Measurements from ENCODE around the gene HOXB7. TPM values are rescaled to one million over a fixed set of nuclear protein-coding genes. Genes with fewer than 3 reads are reported as not detected.

HOXB7 gene
- polyA plus RNA-seq, 3 donors = not detected

GRCh38 chr17:48642843-48643696 is 32.3 kb upstream of the HOXB7 start:
- Mint-ChIP-seq H3K27me3 (ENCODE audit: low read depth in 3 of 3) (peaks cover 92 to 99% (median 95%) of the 10 kb centered on the region in 3 donors), H3K4me3 (peak overlapping the region in 1 of 2 donors; percentile 76), H3K36me3 (peaks cover 0 to 4% of the 10 kb centered on the region in 2 donors), H3K4me1 (peaks cover 17% of the 10 kb centered on the region), H3K27ac (no peak overlapping the region), H3K9me3 (peaks cover 0 to 30% (median 3%) of the 10 kb centered on the region in 7 donors)
- Histone ChIP-seq H3K36me3 (replicated peaks in 1 of 2; ENCODE audit: control insufficient read depth in 1 of 2, insufficient read depth in 2 of 2, low read length in 2 of 2) (no peaks in the 10 kb centered on the region), H3K79me2 (ENCODE audit: insufficient read depth, low read length) (no peaks in the 10 kb centered on the region), H3K9ac (ENCODE audit: insufficient read depth, low read length, poor library complexity, severe bottlenecking) (no peak overlapping the region), H2AFZ (ENCODE audit: insufficient read depth, low read depth, low read length, poor library complexity, severe bottlenecking) (no peak overlapping the region), H3K4me1 (ENCODE audit: control insufficient read depth in 1 of 2, insufficient read depth in 2 of 2, low read length in 2 of 2) (peaks cover 7 to 18% of the 10 kb centered on the region in 2 donors), H3K9me3 (replicated peaks in 1 of 2; ENCODE audit: control insufficient read depth in 1 of 2, insufficient read depth in 1 of 2, low read length in 2 of 2) (peaks cover 0 to 25% of the 10 kb centered on the region in 2 donors), H3K27ac (ENCODE audit: low read depth in 1 of 2, low read length in 2 of 2) (no peak overlapping the region), H3K27me3 (ENCODE audit: control insufficient read depth in 2 of 2, insufficient read depth in 2 of 2, low read length in 2 of 2) (peaks cover 90 to 100% of the 10 kb centered on the region in 2 donors), H4K20me1 (ENCODE audit: insufficient read depth, low read length) (no peaks in the 10 kb centered on the region), H3K4me2 (replicated peaks; ENCODE audit: extremely low read depth, low read length, poor library complexity, severe bottlenecking) (no peak overlapping the region), H3K4me3 (replicated peaks in 1 of 3; ENCODE audit: low read depth in 2 of 3, low read length in 3 of 3) (no peak overlapping the region)
- WGBS (ENCODE audit: insufficient coverage) = 65% methylated on average over 15 of the region's 23 CpGs
- intact Hi-C loops (cut with micrococcal nuclease) = no loop called here
- TF ChIP-seq CTCF (IDR thresholded peaks at IDR 0.05) = no peak
- DNase-seq = no peak

GRCh38 chr17:48642059-48642842 is 31.4 kb upstream of the HOXB7 start:
- no peak for TF ChIP-seq CTCF (IDR thresholded peaks at IDR 0.05)
- H4K20me1 ChIP-seq (ENCODE audit: insufficient read depth, low read length) = no peaks in the 10 kb centered on the region
- Mint-ChIP-seq H3K27ac (no peak overlapping the region), H3K27me3 (ENCODE audit: low read depth in 3 of 3) (peaks cover 91 to 99% (median 94%) of the 10 kb centered on the region in 3 donors), H3K4me1 (peaks cover 10% of the 10 kb centered on the region), H3K36me3 (peaks cover 0 to 4% of the 10 kb centered on the region in 2 donors), H3K9me3 (peaks cover 0 to 30% (median 3%) of the 10 kb centered on the region in 7 donors), H3K4me3 (peak overlapping the region in 1 of 2 donors; percentile 76)
- DNase-seq = no peak
- no peaks in the 10 kb centered on the region for H3K79me2 ChIP-seq (ENCODE audit: insufficient read depth, low read length)
- 12% methylated on average over 58 of the region's 58 CpGs for WGBS (ENCODE audit: insufficient coverage)
- intact Hi-C loops (cut with micrococcal nuclease) = no loop called here
- no peak overlapping the region for H3K27ac ChIP-seq (ENCODE audit: low read depth in 1 of 2, low read length in 2 of 2)
- no peak overlapping the region for H3K4me2 ChIP-seq (replicated peaks; ENCODE audit: extremely low read depth, low read length, poor library complexity, severe bottlenecking)
- H3K9ac ChIP-seq (ENCODE audit: insufficient read depth, low read length, poor library complexity, severe bottlenecking) = no peak overlapping the region
- no peak overlapping the region for H2AFZ ChIP-seq (ENCODE audit: insufficient read depth, low read depth, low read length, poor library complexity, severe bottlenecking)
- no peak overlapping the region for H3K4me3 ChIP-seq (replicated peaks in 1 of 3; ENCODE audit: low read depth in 2 of 3, low read length in 3 of 3)
- no peaks in the 10 kb centered on the region for H3K36me3 ChIP-seq (replicated peaks in 1 of 2; ENCODE audit: control insufficient read depth in 1 of 2, insufficient read depth in 2 of 2, low read length in 2 of 2)
- peaks cover 0 to 21% of the 10 kb centered on the region in 2 donors for H3K9me3 ChIP-seq (replicated peaks in 1 of 2; ENCODE audit: control insufficient read depth in 1 of 2, insufficient read depth in 1 of 2, low read length in 2 of 2)
- H3K4me1 ChIP-seq (ENCODE audit: control insufficient read depth in 1 of 2, insufficient read depth in 2 of 2, low read length in 2 of 2) = peaks cover 2 to 12% of the 10 kb centered on the region in 2 donors
- H3K27me3 ChIP-seq (ENCODE audit: control insufficient read depth in 2 of 2, insufficient read depth in 2 of 2, low read length in 2 of 2) = peaks cover 90 to 100% of the 10 kb centered on the region in 2 donors

Data from CD14-positive monocyte (primary cell).